HCT116 (cell line): ENCODE results near the gene COPS8. TPM values are rescaled to one million over a fixed set of nuclear protein-coding genes. Genes with fewer than 3 reads are reported as not detected.

Source experiments
- ATAC-seq: fragments of 200-7000 bp; cut with Tn5 transposase; 2 replicates; pipeline ENCODE4 v1.9.1; 2020; ENCODE audit warnings: mild to moderate bottlenecking, moderate library complexity
- BruUV-seq: library from RNA; stranded (reverse); fragments of 400-500 nt; replicated peaks from 2 replicates; lab custom pipeline; 2021; lab: Mats Ljungman, UMichigan
- CTCF ChIA-PET: fragments of 300-600 bp; sonication (Branson Sonifier 250); formaldehyde crosslinking; loops from one replicate; lab custom pipeline; 2021; ENCODE audit warnings: antibody characterized with exemption; lab: Charles Lee
- POLR2A ChIA-PET: fragments of 300-600, 350-600 bp; sonication (Branson Sonifier 250); formaldehyde crosslinking; loops from one replicate; lab custom pipeline; 2021; ENCODE audit warnings: antibody characterized with exemption; lab: Charles Lee
- RAD21 ChIA-PET, 2 experiments: fragments of 300-600 bp; sonication (Branson Sonifier 250); formaldehyde crosslinking; loops; one replicate each; lab custom pipeline; 2023; ENCODE audit warnings: low total read pairs in 2 of 2; ENCODE audit not compliant: uncharacterized antibody in 2 of 2, unreplicated experiment in 2 of 2, low non-redundant PET in 1 of 2; lab: Charles Lee
- DNase-seq: peaks from one replicate; pipeline ENCODE4 v3.0.0-alpha.2; 2010; ENCODE audit warnings: low read depth, low spot score
- H2AFZ ChIP-seq: fragments of 200-600 bp; shearing (Covaris generic), sonication (generic); 2 replicates; pipeline ENCODE4 v1.6.1; 2017; ENCODE audit warnings: low read depth, mixed run types, mixed read lengths, antibody characterized with exemption, low read length; ENCODE audit not compliant: poor library complexity, severe bottlenecking
- H3K27ac ChIP-seq: 2 replicates; pipeline ENCODE4 v1.5.1; 2012; ENCODE audit warnings: low read depth, low read length
- H3K27me3 ChIP-seq: fragments of 200-600 bp; sonication (generic); 2 replicates; pipeline ENCODE4 v1.6.1; 2016; ENCODE audit warnings: mixed run types, low read length, mixed read lengths; ENCODE audit not compliant: insufficient read depth
- H3K36me3 ChIP-seq, 2 experiments: fragments of 200-500 bp in 1 of 2; fragments of 200-600 bp in 1 of 2; sonication (Bioruptor generic) in 1 of 2; sonication (generic) in 1 of 2; 2 replicates each; pipeline versions ENCODE4 v1.5.1 to v1.6.1; 2014 to 2016; ENCODE audit warnings: low read length in 2 of 2, inconsistent platforms in 1 of 2, mixed read lengths in 1 of 2, mixed run types in 1 of 2; ENCODE audit not compliant: insufficient read depth in 2 of 2, control insufficient read depth in 1 of 2
- H3K4me1 ChIP-seq, 2 experiments: fragments of 200-600 bp in 1 of 2; sonication (generic) in 1 of 2; 2 replicates each; pipeline versions ENCODE4 v1.5.1 to v1.6.1; 2012 to 2017; ENCODE audit warnings: low read length in 2 of 2, inconsistent platforms in 1 of 2, mild to moderate bottlenecking in 1 of 2, mixed read lengths in 1 of 2, mixed run types in 1 of 2, moderate library complexity in 1 of 2; ENCODE audit not compliant: insufficient read depth in 2 of 2, control insufficient read depth in 1 of 2
- H3K4me2 ChIP-seq: fragments of 200-600 bp; sonication (generic); 2 replicates; pipeline ENCODE4 v1.6.1; 2017; ENCODE audit warnings: mixed run types, low read length, mixed read lengths
- H3K4me3 ChIP-seq, 2 experiments: fragments of 200-600 bp in 1 of 2; sonication (generic) in 1 of 2; replicated peaks in 1 of 2; 2 replicates each; pipeline ENCODE4 v1.5.1; 2011 to 2016; ENCODE audit warnings: low read length in 2 of 2, control low read depth in 1 of 2, low read depth in 1 of 2, mild to moderate bottlenecking in 1 of 2, mixed read lengths in 1 of 2, mixed run types in 1 of 2
- H3K79me2 ChIP-seq: fragments of 200-600 bp; sonication (generic); 2 replicates; pipeline ENCODE4 v1.6.1; 2017; ENCODE audit warnings: mild to moderate bottlenecking, mixed run types, low read length, moderate library complexity, mixed read lengths; ENCODE audit not compliant: insufficient read depth
- H3K9ac ChIP-seq: fragments of 200-600 bp; sonication (generic); 2 replicates; pipeline ENCODE4 v1.6.1; 2016; ENCODE audit warnings: low read length, mixed read lengths
- H3K9me2 ChIP-seq: fragments of 200-600 bp; sonication (generic), shearing (Covaris generic); 2 replicates; pipeline ENCODE4 v1.6.1; 2017; ENCODE audit warnings: mixed run types, mild to moderate bottlenecking, moderate library complexity; ENCODE audit not compliant: insufficient read depth
- H3K9me3 ChIP-seq, 2 experiments: fragments of 200-500 bp in 1 of 2; fragments of 200-600 bp in 1 of 2; sonication (Bioruptor generic) in 1 of 2; sonication (generic) in 1 of 2; 2 replicates each; pipeline ENCODE4 v1.6.1; 2014 to 2017; ENCODE audit warnings: low read length in 2 of 2, mixed read lengths in 2 of 2, inconsistent platforms in 1 of 2, low read depth in 1 of 2, mild to moderate bottlenecking in 1 of 2, mixed run types in 1 of 2, moderate library complexity in 1 of 2; ENCODE audit not compliant: control insufficient read depth in 1 of 2, insufficient read depth in 1 of 2
- H4K20me1 ChIP-seq: fragments of 200-600 bp; sonication (generic), shearing (Covaris generic); 2 replicates; pipeline ENCODE4 v1.6.1; 2017; ENCODE audit warnings: mixed run types, mild to moderate bottlenecking, moderate library complexity; ENCODE audit not compliant: insufficient read depth
- ATF3 ChIP-seq: IDR thresholded peaks from 2 replicates; pipeline ENCODE4 v1.6.1; 2012
- CBX3 ChIP-seq: IDR thresholded peaks from 2 replicates; pipeline ENCODE4 v1.6.1; 2012; ENCODE audit warnings: low read depth
- ELF1 ChIP-seq: IDR thresholded peaks from 2 replicates; pipeline ENCODE4 v1.6.1; 2012; ENCODE audit warnings: low read depth, borderline replicate concordance
- EZH2 ChIP-seq: fragments of 200-600 bp; sonication (generic); IDR thresholded peaks from 2 replicates; pipeline ENCODE4 v1.6.1; 2017; ENCODE audit warnings: antibody characterized with exemption, mixed run types
- REST ChIP-seq: IDR thresholded peaks from 2 replicates; pipeline ENCODE4 v1.6.1; 2012; ENCODE audit warnings: low read depth
- SP1 ChIP-seq: IDR thresholded peaks from 2 replicates; pipeline ENCODE4 v1.6.1; 2012; ENCODE audit warnings: low read depth
- intact Hi-C: fragments of 100-400 bp; cut with micrococcal nuclease; formaldehyde crosslinking; loops from 2 replicates; pipeline ENCODE4 v1.10.0; 2022
- total RNA-seq: library from RNA; stranded (reverse); gene quantifications from one replicate; pipeline ENCODE4 v1.2.1, GENCODE V29; 2021; ENCODE audit not compliant: unreplicated experiment

Gene COPS8
- total RNA-seq, 1 experiment from 2014 or later = 42.2 TPM

GRCh38 chr2:237144516-237144915 lies 58.8 kb downstream of the COPS8 start (continued):
- no peak for TF ChIP-seq REST
- no peak for TF ChIP-seq SP1
- no peak for TF ChIP-seq ELF1
- no peak for TF ChIP-seq ATF3

- ChIA-PET CTCF (no interaction called here), POLR2A (no interaction called here), RAD21 (no interaction called here)
- ATAC-seq = no peak
- Histone ChIP-seq H3K9me2 (no peaks in the 10 kb centered on the region), H3K27ac (no peak overlapping the region), H3K9ac (no peak overlapping the region), H3K4me2 (no peak overlapping the region), H3K4me1 (no peaks in the 10 kb centered on the region), H3K27me3 (no peaks in the 10 kb centered on the region), H3K4me3 (no peak overlapping the region), H4K20me1 (no peaks in the 10 kb centered on the region), H3K79me2 (no peaks in the 10 kb centered on the region), H3K9me3 (peaks cover 7 to 13% of the 10 kb centered on the region in 2 experiments; a peak in 2 of 4 replicates), H2AFZ (no peak overlapping the region), H3K36me3 (no peaks in the 10 kb centered on the region)
- BruUV-seq = no TSS peak
- TF ChIP-seq EZH2 = no peak
- TF ChIP-seq CBX3 = peak; percentile 54; the same call in 1 of the 2 replicates
- no peak for DNase-seq
- intact Hi-C loops = no loop called here
These were observed 61.6 kb downstream of the COPS8 start for GRCh38 chr2:237147317-237147716.
